ENCODE data around the gene PRPF6.

PRPF6 gene

DNA sequence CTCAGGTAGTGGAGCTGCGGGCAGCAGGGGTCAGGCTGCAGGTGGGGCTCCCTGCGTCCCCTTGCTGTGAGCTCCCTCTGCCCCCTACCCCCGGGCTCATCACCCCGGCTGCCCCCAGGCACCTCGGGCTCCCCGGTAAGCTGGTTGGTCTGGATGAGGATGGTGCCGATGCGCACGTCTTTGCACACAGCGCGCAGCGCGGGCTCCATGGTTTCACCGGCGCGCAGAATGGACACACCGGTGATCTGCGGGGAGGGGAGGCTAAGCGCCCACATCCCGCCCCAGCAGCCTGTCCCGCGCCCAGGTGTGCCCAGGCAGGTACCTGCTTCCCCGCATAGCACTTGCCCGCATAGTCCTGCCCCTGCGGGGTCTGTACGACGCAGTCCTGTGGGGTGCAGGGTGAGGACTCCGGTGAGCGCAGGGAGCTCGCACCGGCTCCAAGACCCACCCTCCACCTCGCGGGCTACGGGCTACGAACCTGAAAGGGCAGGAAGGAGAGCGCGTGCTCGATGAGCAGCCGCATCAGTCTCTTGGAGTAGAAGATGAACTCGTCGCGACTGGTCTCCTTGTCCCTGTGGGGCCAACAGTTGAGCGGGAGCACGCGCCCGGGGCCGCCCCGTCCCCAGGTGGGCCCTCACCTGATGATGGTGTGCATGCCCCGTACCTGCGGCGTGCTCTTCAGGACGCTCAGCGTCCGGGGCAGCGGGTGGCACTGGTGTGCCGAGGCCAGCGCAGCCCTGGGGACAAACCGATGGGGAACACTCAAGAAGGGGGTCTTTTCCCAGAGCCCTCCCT is 40.3 kb upstream of the PRPF6 start:
- H3K9me3 ChIP-seq (ENCODE audit: control insufficient read depth, insufficient read depth, low read length) = no peaks in the 10 kb centered on the region
- peaks cover 56% of the 10 kb centered on the region for H3K36me3 ChIP-seq (ENCODE audit: control insufficient read depth, low read length)
- H3K79me2 ChIP-seq (ENCODE audit: control insufficient read depth, low read length) = peaks cover 9% of the 10 kb centered on the region
- peaks cover 14% of the 10 kb centered on the region for H3K4me1 ChIP-seq (ENCODE audit: control insufficient read depth, low read length)
- H3K27ac ChIP-seq (ENCODE audit: low read depth, low read length) = no peak overlapping the region
- H3F3A ChIP-seq (ENCODE audit: control insufficient read depth, insufficient read depth) = 0 out of 2 replicates have a peak, but pooled peaks cover 3% of the 10 kb centered on the region
- no peaks in the 10 kb centered on the region for H3K9me2 ChIP-seq (replicated peaks; ENCODE audit: control insufficient read depth, low read length)
- H3K27me3 ChIP-seq (ENCODE audit: control insufficient read depth, low read length) = no peaks in the 10 kb centered on the region
- H3K4me3 ChIP-seq (ENCODE audit: low read length) = no peak overlapping the region
- TF ChIP-seq, protein P1, sequence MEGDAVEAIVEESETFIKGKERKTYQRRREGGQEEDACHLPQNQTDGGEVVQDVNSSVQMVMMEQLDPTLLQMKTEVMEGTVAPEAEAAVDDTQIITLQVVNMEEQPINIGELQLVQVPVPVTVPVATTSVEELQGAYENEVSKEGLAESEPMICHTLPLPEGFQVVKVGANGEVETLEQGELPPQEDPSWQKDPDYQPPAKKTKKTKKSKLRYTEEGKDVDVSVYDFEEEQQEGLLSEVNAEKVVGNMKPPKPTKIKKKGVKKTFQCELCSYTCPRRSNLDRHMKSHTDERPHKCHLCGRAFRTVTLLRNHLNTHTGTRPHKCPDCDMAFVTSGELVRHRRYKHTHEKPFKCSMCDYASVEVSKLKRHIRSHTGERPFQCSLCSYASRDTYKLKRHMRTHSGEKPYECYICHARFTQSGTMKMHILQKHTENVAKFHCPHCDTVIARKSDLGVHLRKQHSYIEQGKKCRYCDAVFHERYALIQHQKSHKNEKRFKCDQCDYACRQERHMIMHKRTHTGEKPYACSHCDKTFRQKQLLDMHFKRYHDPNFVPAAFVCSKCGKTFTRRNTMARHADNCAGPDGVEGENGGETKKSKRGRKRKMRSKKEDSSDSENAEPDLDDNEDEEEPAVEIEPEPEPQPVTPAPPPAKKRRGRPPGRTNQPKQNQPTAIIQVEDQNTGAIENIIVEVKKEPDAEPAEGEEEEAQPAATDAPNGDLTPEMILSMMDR (IDR thresholded peaks at IDR 0.05; ENCODE audit: low read depth, low read length, poor library complexity, severe bottlenecking) = no peak
- no peak for TF ChIP-seq EZH2phosphoT487 (IDR thresholded peaks at IDR 0.05; ENCODE audit: borderline replicate concordance, low read length)
- H4K20me1 ChIP-seq (ENCODE audit: control insufficient read depth, insufficient read depth, low read depth, low read length) = no peaks in the 10 kb centered on the region
- no peak overlapping the region for H3K4me2 ChIP-seq (ENCODE audit: low read length)

DNA sequence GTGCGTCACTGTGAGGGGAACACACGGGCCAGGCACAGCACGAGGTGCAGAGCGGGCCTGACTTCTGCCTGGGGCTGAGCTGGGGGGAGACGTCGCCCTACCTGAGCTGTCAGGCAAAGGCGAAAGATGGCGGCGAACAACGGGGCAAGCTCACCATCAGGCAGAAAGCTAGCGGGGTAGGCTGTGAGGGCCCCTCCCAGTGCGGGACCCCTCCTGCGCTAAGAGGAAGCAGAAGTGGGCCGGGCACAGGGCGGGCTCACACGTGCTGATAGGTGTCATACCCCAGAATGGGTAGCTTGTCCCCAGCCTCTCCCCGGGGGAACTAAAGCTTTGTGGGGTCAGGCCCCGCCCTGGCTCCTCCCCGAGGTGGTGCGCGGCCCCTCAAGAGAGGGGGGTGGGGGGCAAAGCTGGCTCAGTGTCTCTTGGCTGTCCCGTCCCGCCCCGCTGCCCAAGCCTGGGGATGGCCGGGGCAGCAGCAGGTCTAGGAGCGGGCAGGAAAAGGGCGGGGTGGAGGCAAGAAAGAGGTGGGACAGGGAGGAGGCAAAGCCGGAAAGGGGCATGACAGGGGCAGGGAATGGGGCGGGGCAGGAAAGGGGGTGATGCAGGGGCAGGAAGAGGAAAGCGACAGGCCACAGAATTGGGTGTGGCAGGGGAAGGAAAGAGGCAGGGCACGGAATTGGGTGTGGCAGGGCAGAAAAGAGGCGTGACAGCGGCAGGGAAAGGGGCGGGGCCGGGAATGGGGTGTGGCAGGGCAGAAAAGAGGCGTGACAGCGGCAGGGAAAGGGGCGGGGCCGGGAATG is 39.5 kb upstream of the PRPF6 start:
- Histone ChIP-seq H3K27me3 (ENCODE audit: control insufficient read depth, low read length) (no peaks in the 10 kb centered on the region), H3K9me3 (ENCODE audit: control insufficient read depth, insufficient read depth, low read length) (no peaks in the 10 kb centered on the region), H3K4me2 (ENCODE audit: low read length) (peak overlapping the region; percentile 33), H3K27ac (ENCODE audit: low read depth, low read length) (no peak overlapping the region), H3K9me2 (replicated peaks; ENCODE audit: control insufficient read depth, low read length) (no peaks in the 10 kb centered on the region), H4K20me1 (ENCODE audit: control insufficient read depth, insufficient read depth, low read depth, low read length) (no peaks in the 10 kb centered on the region), H3K4me1 (ENCODE audit: control insufficient read depth, low read length) (peaks cover 14% of the 10 kb centered on the region), H3K4me3 (ENCODE audit: low read length) (0 out of 2 replicates have a peak overlapping the region, but pooled peaks have one; percentile 9), H3K36me3 (ENCODE audit: control insufficient read depth, low read length) (peaks cover 56% of the 10 kb centered on the region), H3K79me2 (ENCODE audit: control insufficient read depth, low read length) (peaks cover 17% of the 10 kb centered on the region), H3F3A (ENCODE audit: control insufficient read depth, insufficient read depth) (0 out of 2 replicates have a peak, but pooled peaks cover 3% of the 10 kb centered on the region)
- TF ChIP-seq, protein P1 (IDR thresholded peaks at IDR 0.05; ENCODE audit: low read depth, low read length, poor library complexity, severe bottlenecking) = no peak
- TF ChIP-seq EZH2phosphoT487 (IDR thresholded peaks at IDR 0.05; ENCODE audit: borderline replicate concordance, low read length) = no peak

DNA sequence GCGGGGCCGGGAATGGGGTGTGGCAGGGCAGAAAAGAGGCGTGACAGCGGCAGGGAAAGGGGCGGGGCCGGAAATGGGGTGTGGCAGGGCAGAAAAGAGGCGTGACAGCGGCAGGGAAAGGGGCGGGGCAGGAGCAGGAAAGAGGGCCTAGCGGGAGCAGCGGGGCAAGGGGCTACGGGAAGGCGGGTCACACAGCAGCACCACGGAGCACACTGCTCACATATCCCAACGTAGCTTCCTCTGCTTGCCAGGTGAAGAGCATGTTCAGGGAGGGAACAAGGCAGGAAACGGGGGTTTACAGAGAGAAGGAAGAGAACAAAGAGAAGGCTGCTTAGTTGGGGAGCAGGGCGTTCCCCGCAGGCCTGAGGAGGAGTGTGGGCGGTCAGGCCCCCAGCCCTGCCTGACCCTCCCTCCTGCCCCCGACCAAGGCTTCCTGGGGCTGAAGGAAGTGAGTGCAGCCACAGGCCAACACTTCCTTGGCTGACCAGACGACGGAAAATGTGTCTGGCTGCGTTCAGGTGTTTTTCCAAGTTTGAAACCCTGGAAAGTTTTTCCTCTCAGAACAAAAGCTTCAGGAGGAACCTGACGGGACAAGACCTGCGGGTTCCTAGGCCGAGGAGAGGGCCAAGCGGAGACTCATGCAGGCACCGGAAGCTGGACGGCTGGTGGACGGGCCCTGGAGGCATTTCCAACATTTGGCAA is 38.5 kb upstream of the PRPF6 start:
- no peak overlapping the region for H3K4me3 ChIP-seq (ENCODE audit: low read length)
- H4K20me1 ChIP-seq (ENCODE audit: control insufficient read depth, insufficient read depth, low read depth, low read length) = 0 out of 2 replicates have a peak, but pooled peaks cover 3% of the 10 kb centered on the region
- no peaks in the 10 kb centered on the region for H3K27me3 ChIP-seq (ENCODE audit: control insufficient read depth, low read length)
- H3K9me3 ChIP-seq (ENCODE audit: control insufficient read depth, insufficient read depth, low read length) = no peaks in the 10 kb centered on the region
- H3K79me2 ChIP-seq (ENCODE audit: control insufficient read depth, low read length) = peaks cover 25% of the 10 kb centered on the region
- H3F3A ChIP-seq (ENCODE audit: control insufficient read depth, insufficient read depth) = 0 out of 2 replicates have a peak, but pooled peaks cover 3% of the 10 kb centered on the region
- no peaks in the 10 kb centered on the region for H3K9me2 ChIP-seq (replicated peaks; ENCODE audit: control insufficient read depth, low read length)
- H3K4me2 ChIP-seq (ENCODE audit: low read length) = no peak overlapping the region
- H3K4me1 ChIP-seq (ENCODE audit: control insufficient read depth, low read length) = peaks cover 14% of the 10 kb centered on the region
- peaks cover 56% of the 10 kb centered on the region for H3K36me3 ChIP-seq (ENCODE audit: control insufficient read depth, low read length)
- TF ChIP-seq EZH2phosphoT487 (IDR thresholded peaks at IDR 0.05; ENCODE audit: borderline replicate concordance, low read length) = no peak
- TF ChIP-seq, protein P1 (IDR thresholded peaks at IDR 0.05; ENCODE audit: low read depth, low read length, poor library complexity, severe bottlenecking) = no peak
- no peak overlapping the region for H3K27ac ChIP-seq (ENCODE audit: low read depth, low read length)
